Liver (tissue), 9 donors: ENCODE results near the gene CD55. TPM values are rescaled to one million over a fixed set of nuclear protein-coding genes. Genes with fewer than 3 reads are reported as not detected.
"Not testable (repeated sequence)": the region's sequence is repeated elsewhere in the genome, so short reads cannot be mapped to it uniquely, and the experiment has no call there.

Source experiments
- DNase-seq: peaks from one replicate; pipeline ENCODE4 v3.0.0-alpha.2; 2017; ENCODE audit warnings: low spot score
- H3K27ac ChIP-seq, 2 donors: one replicate each; pipeline ENCODE4 v1.7.0; 2013; ENCODE audit warnings: inconsistent platforms in 2 of 2, low read length in 2 of 2, control low read depth in 1 of 2, low read depth in 1 of 2, mild to moderate bottlenecking in 1 of 2
- H3K27me3 ChIP-seq, 4 donors: one replicate each; pipeline versions ENCODE4 v1.6.1 to v1.7.0; 2013; ENCODE audit warnings: low read length in 3 of 4, inconsistent platforms in 1 of 4, mild to moderate bottlenecking in 1 of 4, moderate library complexity in 1 of 4; ENCODE audit not compliant: control insufficient read depth in 4 of 4, insufficient read depth in 4 of 4
- H3K36me3 ChIP-seq, 4 donors: one replicate each; pipeline versions ENCODE4 v1.6.1 to v1.7.0; 2013; ENCODE audit warnings: low read length in 3 of 4, mild to moderate bottlenecking in 3 of 4, low read depth in 1 of 4, moderate library complexity in 1 of 4; ENCODE audit not compliant: control insufficient read depth in 4 of 4, insufficient read depth in 3 of 4
- H3K4me1 ChIP-seq, 4 donors: one replicate each; pipeline versions ENCODE4 v1.6.1 to v1.7.0; 2013; ENCODE audit warnings: low read length in 3 of 4, mild to moderate bottlenecking in 3 of 4, moderate library complexity in 1 of 4; ENCODE audit not compliant: control insufficient read depth in 4 of 4, insufficient read depth in 4 of 4
- H3K4me3 ChIP-seq, 3 donors: one replicate each; pipeline versions ENCODE4 v1.6.1 to v1.7.0; 2013; ENCODE audit warnings: low read length in 3 of 3, control low read depth in 1 of 3, low read depth in 1 of 3, mild to moderate bottlenecking in 1 of 3
- H3K9ac ChIP-seq, 2 donors: one replicate each; pipeline ENCODE4 v1.7.0; 2013; ENCODE audit warnings: low read length in 2 of 2, mild to moderate bottlenecking in 2 of 2, moderate library complexity in 2 of 2, control low read depth in 1 of 2, low read depth in 1 of 2
- H3K9me3 ChIP-seq, 4 donors: one replicate each; pipeline versions ENCODE4 v1.6.1 to v1.7.0; 2013; ENCODE audit warnings: low read length in 3 of 4; ENCODE audit not compliant: control insufficient read depth in 4 of 4
- EGR1 ChIP-seq, 2 donors: IDR thresholded peaks; 2 replicates each; pipeline ENCODE4 v1.6.1; 2016 to 2018; ENCODE audit warnings: antibody characterized with exemption in 2 of 2, low read depth in 2 of 2
- FOXA1 ChIP-seq: IDR thresholded peaks from 2 replicates; pipeline ENCODE4 v1.6.1; 2016; ENCODE audit warnings: antibody characterized with exemption
- FOXA2 ChIP-seq: IDR thresholded peaks from 2 replicates; pipeline ENCODE4 v1.6.1; 2016; ENCODE audit warnings: antibody characterized with exemption
- GABPA ChIP-seq, 2 donors: IDR thresholded peaks in 1 of 2; conservative IDR thresholded peaks in 1 of 2; 2 replicates each; pipeline ENCODE4 v1.6.1; 2016; ENCODE audit warnings: antibody characterized with exemption in 2 of 2, mild to moderate bottlenecking in 1 of 2, moderate library complexity in 1 of 2
- HNF4A ChIP-seq, 2 donors: conservative IDR thresholded peaks; 2 replicates each; pipeline ENCODE4 v1.6.1; 2016; ENCODE audit warnings: antibody characterized with exemption in 2 of 2, mild to moderate bottlenecking in 2 of 2
- JUND ChIP-seq, 2 donors: IDR thresholded peaks; 2 replicates each; pipeline ENCODE4 v1.6.1; 2016; ENCODE audit warnings: antibody characterized with exemption in 2 of 2
- NR2F2 ChIP-seq: IDR thresholded peaks from 2 replicates; pipeline ENCODE4 v1.6.1; 2016; ENCODE audit warnings: antibody characterized with exemption
- RAD21 ChIP-seq, 2 donors: IDR thresholded peaks; 2 replicates each; pipeline ENCODE4 v1.6.1; 2016; ENCODE audit warnings: antibody characterized with exemption in 2 of 2, mild to moderate bottlenecking in 2 of 2
- RXRA ChIP-seq, 2 donors: IDR thresholded peaks; 2 replicates each; pipeline ENCODE4 v1.6.1; 2017 to 2018; ENCODE audit warnings: antibody characterized with exemption in 2 of 2, mild to moderate bottlenecking in 1 of 2
- SP1 ChIP-seq: IDR thresholded peaks from 2 replicates; pipeline ENCODE4 v1.6.1; 2018; ENCODE audit warnings: antibody characterized with exemption, mild to moderate bottlenecking
- TAF1 ChIP-seq: conservative IDR thresholded peaks from 2 replicates; pipeline ENCODE4 v1.6.1; 2016; ENCODE audit warnings: antibody characterized with exemption, mild to moderate bottlenecking
- WGBS: extraction: QIAGEN DNeasy Blood & Tissue Kit; methylation state at CpG from one replicate; pipeline ENCODE4 v1.1.7; 2013; 5-methylcytosine and 5-hydroxymethylcytosine counted together
- polyA plus RNA-seq, 2 donors: library from polyadenylated mRNA; stranded (reverse) in 1 of 2; unstranded in 1 of 2; fragments of 200-250 nt in 1 of 2; fragments of >200 nt in 1 of 2; fragmentation: Nextera tagmentation in 1 of 2; extraction: Ambion mirVana in 1 of 2; gene quantifications; one replicate each; pipeline versions ENCODE4 v1.2.1 to v1.2.3, GENCODE V29; 2013 to 2015
- total RNA-seq, 2 donors: library from RNA; depleted of rRNA; stranded (reverse); fragments of >200 nt; gene quantifications; one replicate each; pipeline ENCODE4 v1.2.3, GENCODE V29; 2014
- TF ChIP-seq, protein P1 (sequence below): IDR thresholded peaks from 2 replicates; pipeline ENCODE4 v1.6.1; 2016; ENCODE audit warnings: antibody characterized with exemption
- TF ChIP-seq, protein P2 (sequence below): IDR thresholded peaks from 2 replicates; pipeline ENCODE4 v1.6.1; 2016; ENCODE audit warnings: antibody characterized with exemption
- TF ChIP-seq, protein P3 (sequence below): IDR thresholded peaks from 2 replicates; pipeline ENCODE4 v1.6.1; 2016; ENCODE audit warnings: antibody characterized with exemption
- TF ChIP-seq, protein P4 (sequence below): IDR thresholded peaks from 2 replicates; pipeline ENCODE4 v1.6.1; 2016; ENCODE audit warnings: antibody characterized with exemption, mild to moderate bottlenecking
- donor health status: healthy.
- donor health status: healthy.
- donor health status: healthy.
- donor health status: healthy.
- donor health status: healthy.

CD55 gene
- total and polyA plus RNA-seq, 4 donors = 11.0 to 27.6 (median 12.6) TPM

DNA sequence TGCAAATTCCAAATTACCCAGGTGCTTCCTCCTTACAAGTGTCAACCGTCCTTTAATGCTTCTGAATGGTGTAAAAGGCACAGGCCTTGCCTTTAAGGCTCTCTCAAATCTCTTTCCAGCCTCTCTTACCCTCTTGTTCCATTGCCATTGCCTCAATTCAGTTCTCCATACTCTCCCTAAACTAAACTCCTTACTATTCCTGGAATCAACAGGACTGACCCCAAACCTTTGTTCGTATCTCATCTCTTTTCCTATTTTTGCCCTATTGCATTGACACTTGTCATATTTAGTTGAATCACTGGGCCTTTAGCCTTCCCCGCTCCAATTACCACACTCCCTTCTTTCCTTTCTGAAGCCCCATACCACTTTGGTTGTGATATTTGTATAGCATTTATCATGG lies 3.9 kb upstream of the CD55 start (continued):
- TF ChIP-seq NR2F2 (no peak), FOXA2 (no peak), RAD21 (IDR thresholded peaks at IDR 0.05) (no peak), FOXA1 (no peak), GABPA (IDR thresholded peaks at IDR 0.05 in 1 of 2, conservative IDR thresholded peaks at IDR 0.05 in 1 of 2) (no peak), RXRA (IDR thresholded peaks at IDR 0.05) (no peak), HNF4A (conservative IDR thresholded peaks at IDR 0.05) (no peak)
- TF ChIP-seq, protein P1, sequence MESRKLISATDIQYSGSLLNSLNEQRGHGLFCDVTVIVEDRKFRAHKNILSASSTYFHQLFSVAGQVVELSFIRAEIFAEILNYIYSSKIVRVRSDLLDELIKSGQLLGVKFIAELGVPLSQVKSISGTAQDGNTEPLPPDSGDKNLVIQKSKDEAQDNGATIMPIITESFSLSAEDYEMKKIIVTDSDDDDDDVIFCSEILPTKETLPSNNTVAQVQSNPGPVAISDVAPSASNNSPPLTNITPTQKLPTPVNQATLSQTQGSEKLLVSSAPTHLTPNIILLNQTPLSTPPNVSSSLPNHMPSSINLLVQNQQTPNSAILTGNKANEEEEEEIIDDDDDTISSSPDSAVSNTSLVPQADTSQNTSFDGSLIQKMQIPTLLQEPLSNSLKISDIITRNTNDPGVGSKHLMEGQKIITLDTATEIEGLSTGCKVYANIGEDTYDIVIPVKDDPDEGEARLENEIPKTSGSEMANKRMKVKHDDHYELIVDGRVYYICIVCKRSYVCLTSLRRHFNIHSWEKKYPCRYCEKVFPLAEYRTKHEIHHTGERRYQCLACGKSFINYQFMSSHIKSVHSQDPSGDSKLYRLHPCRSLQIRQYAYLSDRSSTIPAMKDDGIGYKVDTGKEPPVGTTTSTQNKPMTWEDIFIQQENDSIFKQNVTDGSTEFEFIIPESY = no peak

DNA sequence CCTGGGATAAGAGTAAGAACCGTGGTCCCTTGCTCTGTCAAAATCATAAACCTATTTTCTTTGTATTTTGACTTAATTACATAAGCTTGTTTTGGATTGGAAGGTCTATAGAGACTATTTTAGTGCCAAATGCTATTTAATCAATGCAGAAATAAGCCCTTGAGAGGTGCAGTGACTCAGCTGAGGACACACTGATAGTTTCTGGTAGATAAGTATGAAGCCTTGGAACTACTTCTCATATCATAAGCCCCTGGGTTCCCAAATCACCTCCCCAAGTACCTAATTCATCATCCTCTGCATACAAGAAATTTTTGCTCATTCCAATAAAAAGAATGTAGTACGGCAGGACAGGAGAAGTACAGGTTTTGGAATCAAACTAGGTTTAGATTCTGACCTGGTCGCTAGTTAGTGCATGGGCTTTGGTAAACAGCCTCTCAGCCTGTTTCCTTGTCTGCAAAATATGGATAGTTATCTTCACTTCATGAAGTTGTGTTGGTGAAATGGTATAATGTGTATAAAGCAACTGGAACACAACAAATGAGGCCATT lies 3.3 kb upstream of the CD55 start:
- H3K9me3 ChIP-seq = no peaks in the 10 kb centered on the region
- H3K4me1 ChIP-seq = peaks cover 1 to 11% (median 4%) of the 10 kb centered on the region in 4 donors
- WGBS = 88% methylated on average over 3 of the region's 3 CpGs

DNA sequence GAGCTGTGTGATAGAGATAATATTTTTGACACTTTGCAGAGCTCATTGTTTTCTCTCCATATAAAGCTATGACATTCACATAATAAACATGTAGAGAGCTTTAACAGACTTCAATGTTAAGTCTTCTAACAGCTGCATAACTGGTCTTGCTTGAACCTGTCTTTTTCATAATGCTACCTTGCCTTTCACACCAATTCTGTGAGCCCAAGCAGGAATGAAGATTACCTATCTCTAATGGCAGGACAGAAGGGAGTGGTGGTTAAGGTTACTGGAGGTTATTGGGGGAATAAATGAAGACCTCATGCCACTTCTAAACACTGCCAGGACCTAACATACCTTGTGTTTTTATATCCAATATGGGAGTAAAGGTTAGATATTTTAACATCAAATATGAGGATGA lies 2.3 kb upstream of the CD55 start:
- H3K36me3 ChIP-seq = no peaks in the 10 kb centered on the region
- DNase-seq = no peak
- TF ChIP-seq HNF4A (conservative IDR thresholded peaks at IDR 0.05) (no peak), RXRA (IDR thresholded peaks at IDR 0.05) (no peak), JUND (IDR thresholded peaks at IDR 0.05) (no peak), SP1 (no peak), FOXA1 (no peak), TAF1 (no peak), RAD21 (IDR thresholded peaks at IDR 0.05) (no peak)
- TF ChIP-seq, protein P2, sequence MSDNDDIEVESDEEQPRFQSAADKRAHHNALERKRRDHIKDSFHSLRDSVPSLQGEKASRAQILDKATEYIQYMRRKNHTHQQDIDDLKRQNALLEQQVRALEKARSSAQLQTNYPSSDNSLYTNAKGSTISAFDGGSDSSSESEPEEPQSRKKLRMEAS = no peak
- no peaks in the 10 kb centered on the region for H3K27me3 ChIP-seq
- H3K9me3 ChIP-seq = no peaks in the 10 kb centered on the region
- no peak overlapping the region for H3K9ac ChIP-seq
- no peak overlapping the region for H3K4me3 ChIP-seq
- H3K27ac ChIP-seq = no peak overlapping the region
- H3K4me1 ChIP-seq = peaks cover 2 to 15% (median 4%) of the 10 kb centered on the region in 4 donors

More for the DNA sequence above, 3.3 kb upstream of the CD55 start:
- no peak for DNase-seq
- Histone ChIP-seq H3K27me3 (no peaks in the 10 kb centered on the region), H3K27ac (no peak overlapping the region), H3K9ac (no peak overlapping the region), H3K4me3 (no peak overlapping the region), H3K36me3 (no peaks in the 10 kb centered on the region)
- TF ChIP-seq, protein P3, sequence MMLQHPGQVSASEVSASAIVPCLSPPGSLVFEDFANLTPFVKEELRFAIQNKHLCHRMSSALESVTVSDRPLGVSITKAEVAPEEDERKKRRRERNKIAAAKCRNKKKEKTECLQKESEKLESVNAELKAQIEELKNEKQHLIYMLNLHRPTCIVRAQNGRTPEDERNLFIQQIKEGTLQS = no peak
- TF ChIP-seq EGR1 (IDR thresholded peaks at IDR 0.05; ENCODE audit: low read depth in 2 of 2) (no peak), RAD21 (IDR thresholded peaks at IDR 0.05) (no peak), GABPA (IDR thresholded peaks at IDR 0.05 in 1 of 2, conservative IDR thresholded peaks at IDR 0.05 in 1 of 2) (no peak)
- TF ChIP-seq, protein P4, sequence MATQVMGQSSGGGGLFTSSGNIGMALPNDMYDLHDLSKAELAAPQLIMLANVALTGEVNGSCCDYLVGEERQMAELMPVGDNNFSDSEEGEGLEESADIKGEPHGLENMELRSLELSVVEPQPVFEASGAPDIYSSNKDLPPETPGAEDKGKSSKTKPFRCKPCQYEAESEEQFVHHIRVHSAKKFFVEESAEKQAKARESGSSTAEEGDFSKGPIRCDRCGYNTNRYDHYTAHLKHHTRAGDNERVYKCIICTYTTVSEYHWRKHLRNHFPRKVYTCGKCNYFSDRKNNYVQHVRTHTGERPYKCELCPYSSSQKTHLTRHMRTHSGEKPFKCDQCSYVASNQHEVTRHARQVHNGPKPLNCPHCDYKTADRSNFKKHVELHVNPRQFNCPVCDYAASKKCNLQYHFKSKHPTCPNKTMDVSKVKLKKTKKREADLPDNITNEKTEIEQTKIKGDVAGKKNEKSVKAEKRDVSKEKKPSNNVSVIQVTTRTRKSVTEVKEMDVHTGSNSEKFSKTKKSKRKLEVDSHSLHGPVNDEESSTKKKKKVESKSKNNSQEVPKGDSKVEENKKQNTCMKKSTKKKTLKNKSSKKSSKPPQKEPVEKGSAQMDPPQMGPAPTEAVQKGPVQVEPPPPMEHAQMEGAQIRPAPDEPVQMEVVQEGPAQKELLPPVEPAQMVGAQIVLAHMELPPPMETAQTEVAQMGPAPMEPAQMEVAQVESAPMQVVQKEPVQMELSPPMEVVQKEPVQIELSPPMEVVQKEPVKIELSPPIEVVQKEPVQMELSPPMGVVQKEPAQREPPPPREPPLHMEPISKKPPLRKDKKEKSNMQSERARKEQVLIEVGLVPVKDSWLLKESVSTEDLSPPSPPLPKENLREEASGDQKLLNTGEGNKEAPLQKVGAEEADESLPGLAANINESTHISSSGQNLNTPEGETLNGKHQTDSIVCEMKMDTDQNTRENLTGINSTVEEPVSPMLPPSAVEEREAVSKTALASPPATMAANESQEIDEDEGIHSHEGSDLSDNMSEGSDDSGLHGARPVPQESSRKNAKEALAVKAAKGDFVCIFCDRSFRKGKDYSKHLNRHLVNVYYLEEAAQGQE = no peak
- TF ChIP-seq, protein P2 = no peak

DNA sequence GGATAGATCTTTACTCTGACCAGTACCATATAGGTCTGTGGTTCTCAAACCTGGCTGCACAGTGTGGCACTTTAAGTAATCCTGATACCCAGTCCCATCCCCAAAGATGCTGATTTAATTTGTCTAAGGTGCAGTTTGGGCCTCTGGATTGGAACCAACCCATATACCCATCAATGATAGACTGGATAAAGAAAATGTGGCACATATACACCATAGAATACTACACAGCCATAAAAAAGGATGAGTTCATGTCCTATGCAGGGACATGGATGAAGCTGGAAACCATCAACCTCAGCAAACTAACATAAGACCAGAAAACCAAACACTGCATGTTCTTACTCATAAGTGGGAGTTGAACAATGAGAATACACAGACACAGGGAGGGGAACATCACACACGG lies 1.4 kb upstream of the CD55 start:
- DNase-seq, H3K36me3 ChIP-seq, H3K4me3 ChIP-seq, H3K9me3 ChIP-seq, H3K27me3 ChIP-seq, H3K9ac ChIP-seq, H3K27ac ChIP-seq: not testable (repeated sequence)
- peaks cover 2 to 15% (median 4%) of the 10 kb centered on the region in 4 donors for H3K4me1 ChIP-seq
- 70% methylated on average over 1 of the region's 1 CpG for WGBS
